Measurements from ENCODE around the gene ZNF580. TPM values are rescaled to one million over a fixed set of nuclear protein-coding genes. Genes with fewer than 3 reads are reported as not detected.

ZNF580 gene
- polyA plus RNA-seq, 3 donors = 9.7 to 46.5 (median 10.7) TPM

- TF ChIP-seq CTCF (IDR thresholded peaks at IDR 0.05) = no peak
- under 1% methylated on average over 61 of the region's 87 CpGs for WGBS (ENCODE audit: insufficient coverage)
- peak within 1 kb of the TSS; percentile 86 to 91 for H3K4me3 Mint-ChIP-seq
- H3K27ac ChIP-seq (ENCODE audit: low read depth in 1 of 2, low read length in 2 of 2) = peak within 1 kb of the TSS in 1 of 2 donors; percentile 26
- H2AFZ ChIP-seq (ENCODE audit: insufficient read depth, low read depth, low read length, poor library complexity, severe bottlenecking) = peak within 1 kb of the TSS; percentile 88
- H3K4me1 ChIP-seq (ENCODE audit: control insufficient read depth in 1 of 2, insufficient read depth in 2 of 2, low read length in 2 of 2) = peaks cover 37 to 46% of the 10 kb centered on the region in 2 donors
- H3K36me3 Mint-ChIP-seq = peaks cover 10 to 32% of the 10 kb centered on the region in 2 donors
- H3K27ac Mint-ChIP-seq = peak within 1 kb of the TSS in 3 of 7 donors; percentile 28 to 73 (median 54)
- peaks cover 0 to 5% (median 0%) of the 10 kb centered on the region in 7 donors for H3K9me3 Mint-ChIP-seq
- H3K36me3 ChIP-seq (replicated peaks in 1 of 2; ENCODE audit: control insufficient read depth in 1 of 2, insufficient read depth in 2 of 2, low read length in 2 of 2) = peaks cover 11 to 13% of the 10 kb centered on the region in 2 donors
- intact Hi-C loops (cut with micrococcal nuclease) = no loop called here
- H3K4me3 ChIP-seq (replicated peaks in 1 of 3; ENCODE audit: low read depth in 2 of 3, low read length in 3 of 3) = peak within 1 kb of the TSS; percentile 46 to 83 (median 61)
- H3K9me3 ChIP-seq (replicated peaks in 1 of 2; ENCODE audit: control insufficient read depth in 1 of 2, insufficient read depth in 1 of 2, low read length in 2 of 2) = no peaks in the 10 kb centered on the region
- H3K4me2 ChIP-seq (replicated peaks; ENCODE audit: extremely low read depth, low read length, poor library complexity, severe bottlenecking) = peak within 1 kb of the TSS; percentile 92
- H3K79me2 ChIP-seq (ENCODE audit: insufficient read depth, low read length) = peaks cover 25% of the 10 kb centered on the region
- peak in 2 of 3 donors; percentile 21 to 29 for DNase-seq
- peaks cover 42% of the 10 kb centered on the region for H3K4me1 Mint-ChIP-seq
- no peaks in the 10 kb centered on the region for H3K27me3 ChIP-seq (ENCODE audit: control insufficient read depth in 2 of 2, insufficient read depth in 2 of 2, low read length in 2 of 2)
- peaks cover 6 to 16% (median 12%) of the 10 kb centered on the region in 3 donors for H3K27me3 Mint-ChIP-seq (ENCODE audit: low read depth in 3 of 3)
- peak within 1 kb of the TSS; percentile 65 for H3K9ac ChIP-seq (ENCODE audit: insufficient read depth, low read length, poor library complexity, severe bottlenecking)
- H4K20me1 ChIP-seq (ENCODE audit: insufficient read depth, low read length) = peaks cover 10% of the 10 kb centered on the region
These were observed 7.2 kb downstream of the ZNF580 start, which contains the start of gene CCDC106 for GRCh38 chr19:55647732-55648584. Gene CCDC106, plus strand, starts transcription at chr19:55648212. Its CDS starts 835 bp downstream, at chr19:55649047.

DNA sequence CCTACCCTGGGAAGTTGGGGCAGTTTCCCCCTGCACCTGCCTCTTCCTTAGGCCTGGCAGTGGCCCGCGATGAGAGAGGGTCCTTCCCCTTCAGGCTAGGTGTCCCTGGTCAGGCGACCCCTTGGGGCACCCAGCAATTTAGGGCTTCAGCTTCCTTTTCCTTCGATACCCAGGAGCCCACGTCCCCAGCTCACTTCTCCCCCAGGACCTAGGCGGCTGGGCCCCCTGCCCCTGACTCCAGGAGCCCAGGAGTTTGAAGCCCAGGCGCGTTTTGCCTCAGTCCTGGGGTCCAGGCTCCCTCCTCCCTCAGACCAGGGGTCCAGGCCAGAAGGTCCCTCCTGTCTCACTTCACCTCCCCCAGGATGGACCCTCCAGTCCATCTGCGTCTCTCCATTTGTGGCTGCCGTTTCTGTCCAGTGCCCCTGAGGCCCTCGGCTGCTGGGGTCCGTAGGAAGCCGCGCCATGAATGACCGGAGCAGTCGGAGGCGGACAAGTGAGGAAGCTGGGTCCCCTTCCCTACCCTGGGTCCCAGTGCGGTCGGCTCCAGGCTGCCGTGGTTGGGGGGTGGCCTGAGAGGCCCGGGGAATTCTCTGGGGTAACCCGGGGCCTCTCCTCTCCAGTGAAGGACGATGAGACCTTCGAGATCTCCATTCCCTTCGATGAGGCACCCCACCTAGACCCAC lies 7.9 kb downstream of the ZNF580 start:
- Histone ChIP-seq H3K36me3 (replicated peaks in 1 of 2; ENCODE audit: control insufficient read depth in 1 of 2, insufficient read depth in 2 of 2, low read length in 2 of 2) (peaks cover 11 to 13% of the 10 kb centered on the region in 2 donors), H2AFZ (ENCODE audit: insufficient read depth, low read depth, low read length, poor library complexity, severe bottlenecking) (peak overlapping the region; percentile 88), H4K20me1 (ENCODE audit: insufficient read depth, low read length) (peaks cover 10% of the 10 kb centered on the region), H3K4me3 (replicated peaks in 1 of 3; ENCODE audit: low read depth in 2 of 3, low read length in 3 of 3) (peak overlapping the region; percentile 46 to 83 (median 61)), H3K4me1 (ENCODE audit: control insufficient read depth in 1 of 2, insufficient read depth in 2 of 2, low read length in 2 of 2) (peaks cover 39 to 46% of the 10 kb centered on the region in 2 donors), H3K27me3 (ENCODE audit: control insufficient read depth in 2 of 2, insufficient read depth in 2 of 2, low read length in 2 of 2) (no peaks in the 10 kb centered on the region), H3K79me2 (ENCODE audit: insufficient read depth, low read length) (peaks cover 18% of the 10 kb centered on the region), H3K4me2 (replicated peaks; ENCODE audit: extremely low read depth, low read length, poor library complexity, severe bottlenecking) (peak overlapping the region; percentile 92), H3K27ac (ENCODE audit: low read depth in 1 of 2, low read length in 2 of 2) (no peak overlapping the region), H3K9me3 (replicated peaks in 1 of 2; ENCODE audit: control insufficient read depth in 1 of 2, insufficient read depth in 1 of 2, low read length in 2 of 2) (no peaks in the 10 kb centered on the region), H3K9ac (ENCODE audit: insufficient read depth, low read length, poor library complexity, severe bottlenecking) (peak overlapping the region; percentile 65)
- Mint-ChIP-seq H3K27ac (peak overlapping the region in 1 of 7 donors; percentile 28), H3K4me1 (peaks cover 39% of the 10 kb centered on the region), H3K9me3 (peaks cover 0 to 2% (median 0%) of the 10 kb centered on the region in 7 donors), H3K4me3 (peak overlapping the region; percentile 75 to 88), H3K36me3 (peaks cover 9 to 32% of the 10 kb centered on the region in 2 donors), H3K27me3 (ENCODE audit: low read depth in 3 of 3) (peaks cover 6 to 11% (median 8%) of the 10 kb centered on the region in 3 donors)
- intact Hi-C loops (cut with micrococcal nuclease) = no loop called here
- no peak for TF ChIP-seq CTCF (IDR thresholded peaks at IDR 0.05)
- 9% methylated on average over 19 of the region's 25 CpGs for WGBS (ENCODE audit: insufficient coverage)
- peak in 1 of 3 donors; percentile 23 for DNase-seq

Measured in CD14-positive monocyte (primary cell).